Ishikawa (cell line): Measurements from ENCODE around the gene HECTD4.

ENCODE experiments used
- CEBPB ChIP-seq: IDR thresholded peaks from 2 replicates; pipeline ENCODE4 v1.6.1; 2012
- CREB1 ChIP-seq: IDR thresholded peaks from 2 replicates; pipeline ENCODE4 v1.6.1; 2012; ENCODE audit warnings: low read depth
- EGR1 ChIP-seq: IDR thresholded peaks from 2 replicates; pipeline ENCODE4 v1.6.1; 2012
- EP300 ChIP-seq: IDR thresholded peaks from 2 replicates; pipeline ENCODE4 v1.6.1; 2012; ENCODE audit warnings: borderline replicate concordance
- FOXM1 ChIP-seq: IDR thresholded peaks from 2 replicates; pipeline ENCODE4 v1.6.1; 2012; ENCODE audit warnings: low read depth, borderline replicate concordance
- MAX ChIP-seq: IDR thresholded peaks from 2 replicates; pipeline ENCODE4 v1.6.1; 2012
- NFIC ChIP-seq: IDR thresholded peaks from 2 replicates; pipeline ENCODE4 v1.6.1; 2012
- RAD21 ChIP-seq: IDR thresholded peaks from 2 replicates; pipeline ENCODE4 v1.6.1; 2012; ENCODE audit warnings: low read depth
- REST ChIP-seq: IDR thresholded peaks from 2 replicates; pipeline ENCODE4 v1.6.1; 2012; ENCODE audit warnings: low read depth, mild to moderate bottlenecking
- TAF1 ChIP-seq: IDR thresholded peaks from 2 replicates; pipeline ENCODE4 v1.6.1; 2012; ENCODE audit warnings: low read depth, mild to moderate bottlenecking
- TCF12 ChIP-seq: IDR thresholded peaks from 2 replicates; pipeline ENCODE4 v1.6.1; 2012; ENCODE audit warnings: low read depth
- TEAD4 ChIP-seq: IDR thresholded peaks from 2 replicates; pipeline ENCODE4 v1.6.1; 2012
- USF1 ChIP-seq: IDR thresholded peaks from 2 replicates; pipeline ENCODE4 v1.6.1; 2012
- YY1 ChIP-seq: IDR thresholded peaks from 2 replicates; pipeline ENCODE4 v1.6.1; 2012; ENCODE audit warnings: low read depth
- ZBTB7A ChIP-seq: IDR thresholded peaks from 2 replicates; pipeline ENCODE4 v1.6.1; 2012; ENCODE audit warnings: low read depth

The HECTD4 gene

GRCh38 chr12:112185093-112185923, 196.9 kb downstream of the HECTD4 start:
- TF ChIP-seq USF1 = no peak
- TF ChIP-seq CREB1 = no peak
- no peak for TF ChIP-seq FOXM1
- no peak for TF ChIP-seq EGR1
- TF ChIP-seq MAX = no peak
- no peak for TF ChIP-seq ZBTB7A
- no peak for TF ChIP-seq CEBPB
- no peak for TF ChIP-seq REST
- TF ChIP-seq TCF12 = no peak
- no peak for TF ChIP-seq TEAD4
- TF ChIP-seq TAF1 = no peak

GRCh38 chr12:112184056-112184887, 198.0 kb downstream of the HECTD4 start:
- no peak for TF ChIP-seq TCF12
- TF ChIP-seq EGR1 = no peak
- no peak for TF ChIP-seq ZBTB7A
- no peak for TF ChIP-seq MAX
- TF ChIP-seq NFIC = no peak

GRCh38 chr12:112183141-112184021, 198.8 kb downstream of the HECTD4 start:
- TF ChIP-seq EGR1 = no peak
- no peak for TF ChIP-seq USF1
- no peak for TF ChIP-seq RAD21
- TF ChIP-seq TAF1 = no peak
- no peak for TF ChIP-seq CEBPB
- no peak for TF ChIP-seq TCF12
- no peak for TF ChIP-seq FOXM1
- no peak for TF ChIP-seq YY1
- no peak for TF ChIP-seq NFIC
- TF ChIP-seq TEAD4 = no peak
- no peak for TF ChIP-seq EP300
- no peak for TF ChIP-seq REST
- no peak for TF ChIP-seq CREB1
- no peak for TF ChIP-seq MAX
- TF ChIP-seq ZBTB7A = no peak

GRCh38 chr12:112182499-112182898, 199.7 kb downstream of the HECTD4 start:
- no peak for TF ChIP-seq REST
- TF ChIP-seq EGR1 = no peak
- no peak for TF ChIP-seq YY1
- no peak for TF ChIP-seq MAX
- TF ChIP-seq TCF12 = no peak
- no peak for TF ChIP-seq TEAD4
- TF ChIP-seq RAD21 = no peak
- TF ChIP-seq CEBPB = no peak
- no peak for TF ChIP-seq TAF1
- TF ChIP-seq FOXM1 = no peak
- TF ChIP-seq EP300 = no peak
- TF ChIP-seq NFIC = no peak
- TF ChIP-seq CREB1 = no peak
- TF ChIP-seq ZBTB7A = no peak
- no peak for TF ChIP-seq USF1
